Stimulated activated CD8-positive, alpha-beta memory T cell treated with anti-CD3 and anti-CD28 coated beads, Interleukin-7, amount 100 ng/mL, for 4 hours (primary cell): ENCODE results near the gene TTC7B.

ENCODE experiments used
- DNase-seq, 2 donors: peaks; one replicate each; pipeline ENCODE4 v3.0.0-alpha.2; 2020; ENCODE audit warnings: low read depth in 2 of 2

The TTC7B gene

GRCh38 chr14:90508536-90509254 lies 307.5 kb downstream of the TTC7B start:
- no peak for DNase-seq

- no peak for DNase-seq
Observed at GRCh38 chr14:90508036-90508435, 308.2 kb downstream of the TTC7B start.

GRCh38 chr14:90507428-90507827 lies 308.8 kb downstream of the TTC7B start:
- no peak for DNase-seq

GRCh38 chr14:90506748-90507147 lies 309.5 kb downstream of the TTC7B start:
- no peak for DNase-seq

GRCh38 chr14:90505531-90505930 lies 310.7 kb downstream of the TTC7B start:
- no peak for DNase-seq

- no peak for DNase-seq
Observed at GRCh38 chr14:90504643-90505042, 311.6 kb downstream of the TTC7B start.

- DNase-seq = no peak
Observed at GRCh38 chr14:90503582-90503981, 312.6 kb downstream of the TTC7B start.

- no peak for DNase-seq
Observed at GRCh38 chr14:90502760-90503159, 313.5 kb downstream of the TTC7B start.

GRCh38 chr14:90500665-90501370 lies 315.4 kb downstream of the TTC7B start:
- DNase-seq = no peak

GRCh38 chr14:90499908-90500664 lies 316.1 kb downstream of the TTC7B start:
- DNase-seq = no peak

GRCh38 chr14:90499121-90499520 lies 317.1 kb downstream of the TTC7B start:
- no peak for DNase-seq

GRCh38 chr14:90498198-90498597 lies 318.0 kb downstream of the TTC7B start:
- DNase-seq = no peak

- no peak for DNase-seq
Observed at GRCh38 chr14:90496379-90496778, 319.9 kb downstream of the TTC7B start.

- no peak for DNase-seq
Observed at GRCh38 chr14:90495357-90496276, 320.6 kb downstream of the TTC7B start.

- DNase-seq = no peak
Observed at GRCh38 chr14:90491911-90492531, 324.2 kb downstream of the TTC7B start.

GRCh38 chr14:90491221-90491885 lies 324.9 kb downstream of the TTC7B start:
- DNase-seq = no peak

- DNase-seq = no peak
Observed at GRCh38 chr14:90490720-90491050, 325.5 kb downstream of the TTC7B start.

- DNase-seq = no peak
Observed at GRCh38 chr14:90489916-90490719, 326.1 kb downstream of the TTC7B start.

- no peak for DNase-seq
Observed at GRCh38 chr14:90489306-90489705, 326.9 kb downstream of the TTC7B start.

GRCh38 chr14:90488256-90488655 lies 328.0 kb downstream of the TTC7B start:
- DNase-seq = no peak
